Measurements from ENCODE around the gene PRUNE2.

DNA sequence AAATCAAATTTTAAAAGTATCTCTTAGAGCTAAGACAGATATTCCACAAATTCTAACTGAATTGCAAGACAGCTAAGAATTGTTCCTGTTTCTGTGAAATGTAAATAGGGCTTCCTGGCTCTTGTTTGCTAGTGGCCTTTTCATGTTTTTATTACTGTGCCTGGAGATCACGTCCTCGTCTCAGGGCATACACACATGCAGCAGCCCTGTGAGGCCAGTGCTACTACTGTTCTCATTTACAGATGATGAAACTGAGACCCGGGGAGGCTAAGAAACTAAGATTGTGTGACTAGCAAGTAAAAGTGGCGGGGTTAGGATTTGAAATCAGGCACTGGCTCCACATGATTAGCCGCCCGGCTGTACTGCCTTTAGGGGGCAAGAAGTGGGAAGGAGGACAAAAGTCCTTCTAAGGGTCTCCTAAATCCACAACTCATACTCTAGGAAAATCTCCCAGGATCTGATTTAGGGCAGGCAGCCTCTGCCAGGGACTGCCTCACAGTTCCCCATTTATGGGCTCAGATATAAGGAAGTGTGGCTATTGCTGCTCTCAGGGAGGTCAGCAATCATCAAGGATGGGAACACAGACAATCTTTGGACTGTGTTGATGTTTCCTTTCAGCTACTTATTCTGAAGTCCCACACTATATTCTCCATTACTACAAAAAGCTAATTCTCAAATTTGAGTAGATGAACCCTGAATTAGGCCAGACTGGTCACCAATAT is 7.9 kb downstream of the PRUNE2 start:
- TF ChIP-seq, protein P1, sequence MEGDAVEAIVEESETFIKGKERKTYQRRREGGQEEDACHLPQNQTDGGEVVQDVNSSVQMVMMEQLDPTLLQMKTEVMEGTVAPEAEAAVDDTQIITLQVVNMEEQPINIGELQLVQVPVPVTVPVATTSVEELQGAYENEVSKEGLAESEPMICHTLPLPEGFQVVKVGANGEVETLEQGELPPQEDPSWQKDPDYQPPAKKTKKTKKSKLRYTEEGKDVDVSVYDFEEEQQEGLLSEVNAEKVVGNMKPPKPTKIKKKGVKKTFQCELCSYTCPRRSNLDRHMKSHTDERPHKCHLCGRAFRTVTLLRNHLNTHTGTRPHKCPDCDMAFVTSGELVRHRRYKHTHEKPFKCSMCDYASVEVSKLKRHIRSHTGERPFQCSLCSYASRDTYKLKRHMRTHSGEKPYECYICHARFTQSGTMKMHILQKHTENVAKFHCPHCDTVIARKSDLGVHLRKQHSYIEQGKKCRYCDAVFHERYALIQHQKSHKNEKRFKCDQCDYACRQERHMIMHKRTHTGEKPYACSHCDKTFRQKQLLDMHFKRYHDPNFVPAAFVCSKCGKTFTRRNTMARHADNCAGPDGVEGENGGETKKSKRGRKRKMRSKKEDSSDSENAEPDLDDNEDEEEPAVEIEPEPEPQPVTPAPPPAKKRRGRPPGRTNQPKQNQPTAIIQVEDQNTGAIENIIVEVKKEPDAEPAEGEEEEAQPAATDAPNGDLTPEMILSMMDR (conservative IDR thresholded peaks at IDR 0.05; ENCODE audit: low read length): no peak
- TF ChIP-seq EZH2phosphoT487 (IDR thresholded peaks at IDR 0.05; ENCODE audit: borderline replicate concordance, low read depth, low read length): no peak

All from OCI-LY7 (cell line).